GM19438 (cell line): Measurements from ENCODE around the gene DYNC1H1.
"Not testable (repeated sequence)": the region's sequence is repeated elsewhere in the genome, so short reads cannot be mapped to it uniquely, and the experiment has no call there.

Source experiments
- ATAC-seq: cut with Tn5 transposase; IDR thresholded peaks from one replicate; pipeline ENCODE4 v1.9.1; 2021; ENCODE audit warnings: low read depth; ENCODE audit not compliant: unreplicated experiment

DYNC1H1 gene

DNA sequence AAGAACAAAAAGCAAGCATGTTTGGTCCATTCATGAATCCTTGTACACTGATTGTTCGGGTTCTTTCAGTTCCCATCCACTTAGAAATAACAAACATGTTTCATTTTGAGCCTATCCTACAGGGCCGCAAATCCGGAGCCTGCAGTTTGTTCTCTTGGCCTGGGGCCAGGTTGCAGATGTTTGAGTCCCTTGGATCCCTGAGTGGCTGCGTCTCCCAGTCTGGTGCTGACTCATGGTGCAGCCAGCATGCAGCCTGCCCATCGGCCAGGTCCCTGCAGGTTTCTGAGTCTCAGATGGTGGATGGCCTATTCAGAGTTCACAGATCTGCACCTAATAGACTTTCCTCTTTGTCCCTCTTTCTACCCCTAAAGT, 1.9 kb upstream of the DYNC1H1 start:
- ATAC-seq = no peak

DNA sequence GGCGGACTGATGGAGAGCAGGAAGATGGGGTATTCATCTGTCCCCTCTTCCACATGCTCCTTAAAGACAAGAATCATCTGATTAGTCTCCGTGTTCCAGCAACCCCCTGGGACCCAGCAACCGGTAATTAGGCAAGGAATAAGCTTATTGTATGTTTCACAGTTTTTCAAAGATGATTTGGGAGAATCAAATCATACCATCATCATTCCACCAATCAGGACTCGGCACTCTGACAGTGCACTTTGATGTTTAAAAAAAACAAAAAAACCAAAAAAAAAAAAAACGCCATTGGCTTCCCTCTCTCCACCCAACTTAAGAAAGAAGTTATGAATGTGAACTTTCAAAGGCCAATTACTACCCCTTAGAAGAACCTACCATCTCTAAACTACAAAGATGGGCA, 1.3 kb upstream of the DYNC1H1 start:
- no peak for ATAC-seq

DNA sequence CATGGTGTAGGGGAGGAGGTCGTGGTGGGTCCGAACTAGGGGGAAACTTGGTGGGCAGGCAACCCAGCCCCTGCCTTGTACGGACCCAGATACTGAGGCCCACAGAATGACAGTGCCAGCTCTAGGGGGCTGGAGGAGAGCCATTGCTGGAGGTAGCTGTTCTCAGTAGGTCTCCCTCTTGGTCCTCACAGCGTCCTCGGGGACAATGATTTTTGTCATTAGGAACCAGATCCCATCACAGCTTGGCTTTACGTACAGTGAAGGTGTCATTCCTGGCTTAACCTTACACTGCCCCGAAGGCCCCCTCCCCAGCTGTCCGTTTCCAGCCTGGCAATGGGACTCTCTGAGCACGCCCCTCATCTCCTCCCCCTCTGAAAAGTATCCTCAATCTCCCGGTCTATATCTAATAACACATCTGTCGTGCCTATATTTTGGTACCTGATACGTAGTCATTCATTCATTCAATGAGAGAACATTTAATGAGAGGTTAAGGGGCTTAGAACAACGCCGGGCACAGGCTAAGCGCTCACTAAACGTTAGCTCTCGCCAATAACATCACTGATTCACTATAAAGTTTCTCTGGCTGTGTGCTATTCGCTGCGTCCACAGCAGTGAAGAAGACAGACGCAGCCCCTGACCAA, 597 bp upstream of the DYNC1H1 start:
- ATAC-seq = no peak

DNA sequence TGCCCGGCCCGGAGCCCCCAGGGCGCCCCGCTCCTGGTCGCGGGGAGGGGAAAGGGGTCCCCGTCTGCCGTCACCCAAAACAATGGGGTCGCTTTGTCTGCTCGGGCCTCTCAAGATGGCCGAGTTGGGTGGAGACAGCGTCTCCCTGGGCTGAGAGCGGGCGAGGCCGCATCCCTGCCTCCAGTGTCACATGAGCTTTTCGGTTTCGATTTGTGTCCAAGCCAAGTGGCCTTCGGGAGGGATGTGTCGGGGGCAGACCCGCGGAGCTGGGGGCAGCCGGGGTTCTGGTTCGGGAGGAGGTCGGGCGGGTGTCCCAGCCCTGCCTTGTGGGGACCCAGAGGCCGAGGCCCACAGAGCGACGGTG, 790 bp downstream of the DYNC1H1 start:
- ATAC-seq = peak; percentile 33

GRCh38 chr14:101965770-101966722, 1.7 kb downstream of the DYNC1H1 start:
- no peak for ATAC-seq

DNA sequence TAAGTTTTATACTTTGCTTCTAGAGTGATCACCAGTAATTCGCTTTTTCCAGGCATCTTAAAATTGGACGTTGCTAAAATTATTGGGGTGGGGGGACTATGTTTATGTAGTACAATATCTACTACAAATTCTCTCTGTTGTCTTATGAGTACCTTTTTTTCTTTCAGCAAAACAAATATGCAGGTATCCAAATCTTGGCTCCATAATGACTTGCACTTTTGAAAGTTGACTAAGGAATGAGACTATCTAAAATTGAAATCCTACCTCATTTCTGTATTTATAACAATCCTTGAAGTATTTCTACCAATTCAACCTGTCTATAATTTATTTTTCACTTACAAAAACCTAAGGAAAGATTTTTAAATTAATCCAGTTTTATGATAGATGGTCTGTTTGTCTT, 2.4 kb downstream of the DYNC1H1 start:
- no peak for ATAC-seq

- ATAC-seq = no peak
These were observed 3.8 kb downstream of the DYNC1H1 start for GRCh38 chr14:101968186-101968585.

DNA sequence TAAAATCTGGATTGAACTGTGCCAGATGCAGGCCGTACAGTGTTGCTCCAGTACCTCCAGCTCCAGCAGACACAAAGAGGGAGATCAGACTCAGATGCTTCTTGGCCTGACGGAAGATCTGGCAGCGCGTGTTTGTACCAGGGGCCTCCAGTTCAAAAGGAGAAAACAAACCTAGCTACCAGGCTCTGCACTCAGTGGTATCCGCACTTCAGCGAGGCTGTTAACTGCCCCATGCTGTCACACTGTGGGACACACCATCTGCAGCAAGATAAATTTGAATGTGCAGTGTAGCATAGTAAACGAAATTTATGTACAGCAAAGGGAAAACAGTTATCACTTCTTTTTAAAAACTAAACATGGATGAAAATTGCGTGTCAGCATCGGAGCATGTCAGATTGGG, 5.1 kb downstream of the DYNC1H1 start:
- no peak for ATAC-seq

GRCh38 chr14:101970830-101971400, 6.5 kb downstream of the DYNC1H1 start:
- ATAC-seq = no peak

DNA sequence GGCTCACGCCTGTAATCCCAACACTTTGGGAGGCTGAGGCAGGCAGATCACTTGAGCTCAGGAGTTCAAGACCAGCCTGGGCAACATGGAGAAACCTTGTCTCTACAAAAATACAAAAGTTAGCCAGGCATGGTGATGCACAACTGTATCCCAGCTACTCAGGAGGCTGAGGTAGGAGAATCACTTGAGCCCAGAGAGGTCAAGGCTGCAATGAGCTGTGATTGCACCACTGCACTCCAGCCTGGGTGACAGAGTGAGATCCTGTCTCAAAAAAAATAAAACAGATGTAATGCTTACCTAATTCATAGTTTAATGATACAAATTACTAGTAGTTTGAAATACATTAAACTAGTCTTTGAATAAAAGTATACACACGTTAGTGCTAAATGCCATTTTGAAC, 7.1 kb downstream of the DYNC1H1 start:
- ATAC-seq = not testable (repeated sequence)

GRCh38 chr14:101972126-101972866, 7.9 kb downstream of the DYNC1H1 start:
- no peak for ATAC-seq

DNA sequence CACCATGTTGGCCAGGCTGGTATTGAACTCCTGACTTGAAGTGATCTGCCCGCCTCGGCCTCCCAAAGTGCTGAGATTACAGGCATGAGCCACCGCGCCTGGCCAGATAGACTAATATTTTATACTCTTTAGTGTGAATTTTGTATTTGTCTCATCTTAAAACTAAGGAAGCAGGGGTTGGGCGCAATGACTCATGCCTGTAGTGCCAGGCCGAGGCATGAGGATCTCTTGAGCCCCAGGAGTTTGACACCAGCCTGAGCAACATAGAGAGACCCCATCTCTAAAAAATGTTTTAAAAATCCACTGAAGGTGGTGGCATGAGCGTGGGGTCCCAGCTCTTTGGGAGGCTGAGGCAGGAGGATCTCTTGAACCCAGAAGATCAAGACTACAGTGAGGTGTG, 9.0 kb downstream of the DYNC1H1 start:
- no peak for ATAC-seq

- ATAC-seq = no peak
These were observed 10.9 kb downstream of the DYNC1H1 start for GRCh38 chr14:101975231-101975630.

DNA sequence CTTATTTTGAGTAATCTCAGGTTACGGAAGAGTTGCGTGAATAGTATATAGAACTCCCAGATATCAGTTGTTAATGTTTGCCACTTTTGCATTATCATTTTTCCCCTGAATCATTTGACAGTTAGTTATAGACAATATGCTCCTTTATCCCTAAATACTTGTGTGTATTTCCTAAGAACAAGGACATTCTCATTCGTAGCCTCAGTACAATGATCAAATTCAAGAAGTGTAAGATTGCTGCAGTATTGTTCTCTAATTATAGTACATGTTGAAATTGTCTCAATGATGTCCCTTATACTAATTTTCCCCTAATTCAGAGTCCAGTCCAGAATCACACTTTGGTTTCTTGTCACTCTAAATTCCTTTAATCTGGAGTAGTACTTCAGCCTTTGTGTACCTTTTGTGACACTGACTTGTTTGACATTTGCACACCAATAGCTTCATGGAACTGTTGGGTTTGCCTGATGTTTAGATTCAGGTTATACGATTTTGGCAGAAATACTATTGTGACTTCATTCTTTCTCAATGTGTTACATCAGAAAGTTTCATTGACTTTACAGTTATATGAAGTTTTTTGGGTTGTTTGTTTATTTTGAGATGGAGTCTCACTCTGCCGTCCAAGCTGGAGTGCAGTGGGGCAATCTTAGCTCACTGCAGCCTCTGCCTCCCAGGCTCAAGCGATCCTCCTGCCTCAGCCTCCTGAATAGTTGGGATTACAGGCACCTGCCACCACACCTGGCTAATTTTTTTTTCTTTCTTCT, 13.1 kb downstream of the DYNC1H1 start:
- ATAC-seq = no peak

DNA sequence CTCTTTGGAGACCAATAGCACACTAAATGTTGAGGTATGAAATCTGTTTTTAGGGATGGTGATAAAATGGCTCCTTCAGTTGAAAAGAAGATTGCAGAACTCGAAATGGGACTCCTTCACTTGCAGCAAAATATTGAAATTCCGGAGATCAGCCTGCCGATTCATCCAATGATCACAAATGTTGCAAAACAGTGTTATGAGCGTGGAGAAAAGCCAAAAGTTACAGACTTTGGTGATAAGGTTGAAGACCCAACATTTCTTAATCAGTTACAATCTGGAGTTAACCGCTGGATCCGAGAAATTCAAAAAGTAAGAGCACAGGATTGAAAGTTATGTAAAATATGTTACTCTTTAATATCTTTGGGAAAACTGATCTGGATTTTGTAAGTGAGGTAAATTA, 15.3 kb downstream of the DYNC1H1 start:
- no peak for ATAC-seq

DNA sequence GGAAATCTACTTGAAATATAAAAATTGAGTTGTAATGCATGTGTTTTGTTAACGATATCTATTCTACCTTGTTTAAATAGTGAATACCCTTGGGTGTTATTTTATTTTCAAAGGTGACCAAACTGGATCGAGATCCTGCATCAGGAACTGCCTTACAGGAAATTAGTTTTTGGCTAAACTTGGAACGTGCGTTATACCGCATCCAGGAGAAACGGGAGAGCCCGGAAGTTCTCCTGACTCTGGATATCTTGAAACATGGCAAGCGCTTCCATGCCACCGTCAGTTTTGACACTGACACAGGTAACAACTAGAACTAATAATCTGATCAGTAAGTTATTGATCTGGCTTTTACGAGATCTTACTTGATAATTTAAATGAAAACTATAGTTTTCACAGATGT, 15.9 kb downstream of the DYNC1H1 start:
- ATAC-seq = no peak

DNA sequence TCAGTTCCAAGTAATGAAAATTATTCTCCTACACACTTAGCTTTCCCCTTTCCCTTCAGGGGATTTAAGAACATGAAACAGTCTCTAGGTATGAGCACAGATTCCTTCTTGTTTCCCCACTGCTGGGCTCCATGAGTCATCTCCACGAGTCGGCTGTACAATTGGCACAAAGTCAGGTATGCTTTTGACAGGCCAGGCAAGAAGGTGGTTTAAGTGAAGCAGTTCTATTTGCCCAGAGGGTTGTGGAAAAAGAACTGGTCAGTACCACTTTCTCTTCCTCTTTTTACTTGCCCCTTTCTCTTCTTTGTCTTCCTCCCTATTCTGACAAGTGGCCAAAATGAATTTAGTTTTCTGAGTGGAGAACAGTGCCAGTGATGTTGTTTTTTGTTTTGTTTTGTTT, 16.3 kb downstream of the DYNC1H1 start:
- peak; percentile 87 for ATAC-seq

GRCh38 chr14:101982621-101983020, 18.2 kb downstream of the DYNC1H1 start:
- ATAC-seq = no peak

DNA sequence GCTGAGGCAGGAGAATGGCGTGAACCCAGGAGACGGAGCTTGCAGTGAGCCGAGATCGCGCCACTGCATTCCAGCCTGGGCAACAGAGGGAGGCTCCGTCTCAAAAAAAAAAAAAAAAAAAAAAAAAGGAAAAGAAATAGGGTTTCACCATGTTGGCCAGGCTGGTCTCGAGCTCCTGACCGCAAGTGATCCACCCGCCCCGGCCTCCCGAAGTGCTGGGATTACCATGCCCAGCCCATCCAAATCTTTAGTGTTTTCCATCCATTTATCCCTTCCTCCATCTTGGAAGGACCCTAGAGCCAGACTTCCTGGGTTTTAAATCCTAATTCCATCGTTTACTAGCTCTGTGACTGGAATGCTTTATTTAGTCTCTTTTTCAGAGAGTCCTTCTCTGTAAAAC, 20.5 kb downstream of the DYNC1H1 start:
- not testable (repeated sequence) for ATAC-seq

GRCh38 chr14:101985957-101986356, 21.6 kb downstream of the DYNC1H1 start:
- no peak for ATAC-seq
